Vagina (tissue), 2 donors: Measurements from ENCODE around the gene ZYG11A. TPM values are rescaled to one million over a fixed set of nuclear protein-coding genes. Genes with fewer than 3 reads are reported as not detected.

ENCODE experiments used
- DNase-seq, 2 donors: peaks; one replicate each; pipeline ENCODE4 v3.0.0-alpha.2; 2017; ENCODE audit errors: extremely low spot score in 2 of 2
- H3K27ac ChIP-seq: fragments of 200-600 bp; sonication (generic); one replicate; pipeline ENCODE4 v1.5.1; 2019
- H3K27me3 ChIP-seq: fragments of 200-600 bp; sonication (generic); one replicate; pipeline ENCODE4 v1.5.1; 2019
- H3K36me3 ChIP-seq, 2 donors: fragments of 200-600 bp; sonication (generic); one replicate each; pipeline ENCODE4 v1.5.1; 2017 to 2019
- H3K4me1 ChIP-seq: fragments of 200-600 bp; sonication (generic); one replicate; pipeline ENCODE4 v1.5.1; 2019
- H3K4me3 ChIP-seq, 2 donors: fragments of 200-600 bp; sonication (generic); 1 replicate in 1 of 2; 2 replicates in 1 of 2; pipeline ENCODE4 v1.5.1; 2016 to 2019
- H3K9me3 ChIP-seq: fragments of 200-600 bp; sonication (generic); one replicate; pipeline ENCODE4 v1.5.1; 2019
- POLR2A ChIP-seq, 2 donors: fragments of 450-650 bp; IDR thresholded peaks; one replicate each; pipeline ENCODE4 v1.6.1; 2017; ENCODE audit warnings: antibody characterized with exemption in 2 of 2, mild to moderate bottlenecking in 2 of 2, moderate library complexity in 2 of 2
- POLR2AphosphoS5 ChIP-seq, 2 donors: sonication (generic); formaldehyde crosslinking; IDR thresholded peaks; one replicate each; pipeline ENCODE4 v1.9.0; 2017; ENCODE audit warnings: antibody characterized with exemption in 2 of 2, mild to moderate bottlenecking in 2 of 2, low read depth in 1 of 2; ENCODE audit not compliant: insufficient read depth in 1 of 2
- intact Hi-C: fragments of 100-400 bp; cut with DNase I; formaldehyde crosslinking; loops from one replicate; pipeline ENCODE4 v1.15.1; 2023
- total RNA-seq: library from RNA; depleted of rRNA; stranded (reverse); fragments of >200 nt; gene quantifications from one replicate; pipeline ENCODE4 v1.2.3, GENCODE V29; 2016
- TF ChIP-seq, protein P1 (sequence below), 3 experiments: fragments of 450-650 bp in 2 of 3; fragments of 200-600 bp in 1 of 3; sonication (generic) in 1 of 3; IDR thresholded peaks; one replicate each; pipeline ENCODE4 v1.5.1; 2017 to 2019; ENCODE audit warnings: antibody characterized with exemption in 3 of 3, mild to moderate bottlenecking in 2 of 3, moderate library complexity in 2 of 3

The ZYG11A gene
- total RNA-seq, 1 donor from 2014 or later = 0.74 TPM

- Histone ChIP-seq H3K27me3 (no peaks in the 10 kb centered on the region), H3K4me1 (peaks cover under 1% of the 10 kb centered on the region), H3K9me3 (no peaks in the 10 kb centered on the region), H3K4me3 (no peak overlapping the region), H3K27ac (no peak overlapping the region), H3K36me3 (no peaks in the 10 kb centered on the region)
- no peak for DNase-seq
- intact Hi-C loops = no loop called here
- TF ChIP-seq POLR2A (IDR thresholded peaks at IDR 0.05) (no peak), POLR2AphosphoS5 (IDR thresholded peaks at IDR 0.05; ENCODE audit: insufficient read depth in 1 of 2, low read depth in 1 of 2) (no peak)
- TF ChIP-seq, protein P1, sequence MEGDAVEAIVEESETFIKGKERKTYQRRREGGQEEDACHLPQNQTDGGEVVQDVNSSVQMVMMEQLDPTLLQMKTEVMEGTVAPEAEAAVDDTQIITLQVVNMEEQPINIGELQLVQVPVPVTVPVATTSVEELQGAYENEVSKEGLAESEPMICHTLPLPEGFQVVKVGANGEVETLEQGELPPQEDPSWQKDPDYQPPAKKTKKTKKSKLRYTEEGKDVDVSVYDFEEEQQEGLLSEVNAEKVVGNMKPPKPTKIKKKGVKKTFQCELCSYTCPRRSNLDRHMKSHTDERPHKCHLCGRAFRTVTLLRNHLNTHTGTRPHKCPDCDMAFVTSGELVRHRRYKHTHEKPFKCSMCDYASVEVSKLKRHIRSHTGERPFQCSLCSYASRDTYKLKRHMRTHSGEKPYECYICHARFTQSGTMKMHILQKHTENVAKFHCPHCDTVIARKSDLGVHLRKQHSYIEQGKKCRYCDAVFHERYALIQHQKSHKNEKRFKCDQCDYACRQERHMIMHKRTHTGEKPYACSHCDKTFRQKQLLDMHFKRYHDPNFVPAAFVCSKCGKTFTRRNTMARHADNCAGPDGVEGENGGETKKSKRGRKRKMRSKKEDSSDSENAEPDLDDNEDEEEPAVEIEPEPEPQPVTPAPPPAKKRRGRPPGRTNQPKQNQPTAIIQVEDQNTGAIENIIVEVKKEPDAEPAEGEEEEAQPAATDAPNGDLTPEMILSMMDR (IDR thresholded peaks at IDR 0.05) = no peak
Measured at GRCh38 chr1:52848423-52848822, 5.9 kb downstream of the ZYG11A start.

GRCh38 chr1:52850951-52851350 lies 8.4 kb downstream of the ZYG11A start:
- intact Hi-C loops = no loop called here
- no peak for TF ChIP-seq POLR2A (IDR thresholded peaks at IDR 0.05)

DNA sequence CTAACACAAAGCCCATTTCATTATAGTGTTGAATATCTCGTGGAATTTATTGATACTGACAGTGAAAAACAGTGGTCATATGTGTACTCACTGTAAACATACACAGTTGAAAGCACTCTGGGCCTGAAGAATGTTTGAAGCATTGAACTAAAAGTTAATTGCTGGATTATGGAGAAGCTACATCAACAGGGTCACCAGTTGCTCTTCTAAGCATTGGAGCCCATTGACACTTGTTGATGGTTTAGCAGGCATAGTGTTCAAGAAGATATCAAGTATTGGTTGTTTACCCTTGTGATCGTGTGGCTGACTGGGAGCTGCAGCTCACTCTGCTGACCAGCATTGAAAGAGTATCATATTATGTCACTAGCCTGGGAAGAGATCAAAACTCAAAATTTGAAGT lies 10.3 kb downstream of the ZYG11A start:
- intact Hi-C loops = no loop called here
- no peaks in the 10 kb centered on the region for H3K36me3 ChIP-seq
- no peak overlapping the region for H3K27ac ChIP-seq
- no peaks in the 10 kb centered on the region for H3K4me1 ChIP-seq
- DNase-seq = no peak
- no peaks in the 10 kb centered on the region for H3K9me3 ChIP-seq
- no peaks in the 10 kb centered on the region for H3K27me3 ChIP-seq
- no peak overlapping the region for H3K4me3 ChIP-seq
- TF ChIP-seq, protein P1 (IDR thresholded peaks at IDR 0.05) = no peak
- TF ChIP-seq POLR2AphosphoS5 (IDR thresholded peaks at IDR 0.05; ENCODE audit: insufficient read depth in 1 of 2, low read depth in 1 of 2) = no peak
- no peak for TF ChIP-seq POLR2A (IDR thresholded peaks at IDR 0.05)

More at GRCh38 chr1:52850951-52851350, 8.4 kb downstream of the ZYG11A start:
- no peak for DNase-seq
- Histone ChIP-seq H3K36me3 (no peaks in the 10 kb centered on the region), H3K4me1 (no peaks in the 10 kb centered on the region), H3K27ac (no peak overlapping the region), H3K4me3 (no peak overlapping the region), H3K27me3 (no peaks in the 10 kb centered on the region), H3K9me3 (no peaks in the 10 kb centered on the region)

- Histone ChIP-seq H3K27ac (no peak overlapping the region), H3K36me3 (no peaks in the 10 kb centered on the region), H3K4me1 (no peaks in the 10 kb centered on the region), H3K27me3 (no peaks in the 10 kb centered on the region), H3K9me3 (no peaks in the 10 kb centered on the region), H3K4me3 (no peak overlapping the region)
- TF ChIP-seq, protein P1 (IDR thresholded peaks at IDR 0.05) = no peak
- TF ChIP-seq POLR2A (IDR thresholded peaks at IDR 0.05) (no peak), POLR2AphosphoS5 (IDR thresholded peaks at IDR 0.05; ENCODE audit: insufficient read depth in 1 of 2, low read depth in 1 of 2) (no peak)
- DNase-seq = no peak
- intact Hi-C loops = no loop called here
Measured at GRCh38 chr1:52855584-52855983, 13.0 kb downstream of the ZYG11A start.

DNA sequence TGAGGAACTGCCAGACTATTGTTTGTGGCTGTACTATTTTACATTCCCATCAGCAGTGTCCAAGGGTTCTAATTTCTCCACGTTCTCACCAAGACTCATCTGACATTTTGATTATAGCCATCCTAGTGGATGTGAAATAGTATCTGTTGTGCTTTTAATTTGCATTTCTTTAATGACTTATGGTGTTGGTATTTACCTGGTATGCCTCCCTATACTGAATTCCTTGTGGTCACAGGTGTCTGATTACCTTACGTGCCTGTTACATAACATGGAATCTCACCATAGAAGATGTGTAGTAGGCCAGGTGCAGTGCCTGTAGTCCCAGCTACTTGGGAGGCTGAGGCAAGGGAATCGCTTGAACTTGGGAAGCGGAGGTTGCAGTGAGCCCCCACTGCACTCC lies 13.5 kb downstream of the ZYG11A start:
- no peaks in the 10 kb centered on the region for H3K27me3 ChIP-seq
- H3K36me3 ChIP-seq = no peaks in the 10 kb centered on the region
- H3K4me1 ChIP-seq = no peaks in the 10 kb centered on the region
- intact Hi-C loops = no loop called here
- no peak overlapping the region for H3K27ac ChIP-seq
- no peak for DNase-seq
- H3K4me3 ChIP-seq = no peak overlapping the region
- no peaks in the 10 kb centered on the region for H3K9me3 ChIP-seq
- TF ChIP-seq, protein P1 (IDR thresholded peaks at IDR 0.05) = no peak
- TF ChIP-seq POLR2AphosphoS5 (IDR thresholded peaks at IDR 0.05; ENCODE audit: insufficient read depth in 1 of 2, low read depth in 1 of 2) (no peak), POLR2A (IDR thresholded peaks at IDR 0.05) (no peak)

DNA sequence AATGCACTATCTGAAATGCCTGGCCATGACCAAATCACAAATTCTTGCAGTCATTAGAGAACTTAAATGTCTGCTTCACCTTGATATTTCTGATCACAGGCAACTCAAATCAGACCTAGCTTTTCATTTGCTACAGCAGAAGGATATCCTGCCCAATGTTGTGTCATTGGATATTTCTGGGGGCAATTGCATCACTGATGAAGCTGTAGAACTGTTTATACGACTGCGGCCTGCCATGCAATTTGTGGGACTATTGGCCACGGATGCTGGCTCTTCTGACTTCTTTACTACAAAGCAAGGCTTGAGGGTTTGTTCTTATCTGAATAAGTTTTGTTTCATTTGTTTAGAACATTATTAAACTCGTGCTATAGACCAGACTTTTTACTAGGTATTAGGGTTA lies 14.9 kb downstream of the ZYG11A start:
- H3K9me3 ChIP-seq = no peaks in the 10 kb centered on the region
- no peak for TF ChIP-seq POLR2A (IDR thresholded peaks at IDR 0.05)

More for the DNA sequence above, 14.9 kb downstream of the ZYG11A start:
- Histone ChIP-seq H3K4me1 (no peaks in the 10 kb centered on the region), H3K4me3 (no peak overlapping the region), H3K27me3 (no peaks in the 10 kb centered on the region), H3K27ac (no peak overlapping the region), H3K36me3 (no peaks in the 10 kb centered on the region)
- intact Hi-C loops = no loop called here
- DNase-seq = no peak
